SK-N-SH (cell line): ENCODE results near the gene HP1BP3. TPM values are rescaled to one million over a fixed set of nuclear protein-coding genes. Genes with fewer than 3 reads are reported as not detected.

Experiments used
- CTCF ChIA-PET: fragments of 300-600, 350-600 bp; formaldehyde crosslinking; extraction: SDS; loops from one replicate; lab custom pipeline; 2021; lab: Yijun Ruan, JAX
- POLR2A ChIA-PET: fragments of 350-600 bp; sonication (Branson Sonifier 250); formaldehyde crosslinking; extraction: SDS; loops from one replicate; lab custom pipeline; 2020; ENCODE audit warnings: antibody characterized with exemption, inconsistent platforms; lab: Yijun Ruan, JAX
- DNase-seq: peaks from one replicate; pipeline ENCODE4 v3.0.0; 2012
- H2AFZ ChIP-seq: fragments of 200-600 bp; sonication (generic); 2 replicates; pipeline ENCODE4 v1.8.1; 2016; ENCODE audit warnings: antibody characterized with exemption, mild to moderate bottlenecking, low read depth
- H3F3A ChIP-seq: fragments of 200-600 bp; sonication (generic); replicated peaks from 2 replicates; pipeline ENCODE3; 2016; ENCODE audit warnings: antibody characterized with exemption, mild to moderate bottlenecking; ENCODE audit not compliant: insufficient read depth
- H3K27ac ChIP-seq, 2 experiments: fragments of 200-500 bp in 1 of 2; fragments of 200-600 bp in 1 of 2; sonication (Bioruptor generic) in 1 of 2; sonication (generic), shearing (Covaris generic) in 1 of 2; 2 replicates each; pipeline versions ENCODE4 v1.5.1 to v1.6.1; 2014 to 2016; ENCODE audit warnings: low read depth in 2 of 2, inconsistent platforms in 1 of 2, low read length in 1 of 2, mild to moderate bottlenecking in 1 of 2, mixed read lengths in 1 of 2
- H3K27me3 ChIP-seq: fragments of 200-600 bp; sonication (generic), shearing (Covaris generic); 2 replicates; pipeline ENCODE4 v1.6.1; 2016; ENCODE audit warnings: mixed run types; ENCODE audit not compliant: insufficient read depth
- H3K36me3 ChIP-seq, 2 experiments: fragments of 200-500 bp in 1 of 2; fragments of 200-600 bp in 1 of 2; sonication (Bioruptor generic) in 1 of 2; sonication (generic) in 1 of 2; replicated peaks in 1 of 2; 2 replicates each; pipeline versions ENCODE3 to v1.5.1; 2014 to 2016; ENCODE audit warnings: low read length in 1 of 2, mild to moderate bottlenecking in 1 of 2; ENCODE audit not compliant: insufficient read depth in 2 of 2, control insufficient read depth in 1 of 2
- H3K4me1 ChIP-seq, 2 experiments: fragments of 200-500 bp in 1 of 2; fragments of 200-600 bp in 1 of 2; sonication (Bioruptor generic) in 1 of 2; sonication (generic), shearing (Covaris generic) in 1 of 2; 2 replicates each; pipeline versions ENCODE4 v1.5.1 to v1.6.1; 2014 to 2016; ENCODE audit warnings: low read depth in 1 of 2, low read length in 1 of 2, mixed run types in 1 of 2; ENCODE audit not compliant: insufficient read depth in 2 of 2, control insufficient read depth in 1 of 2
- H3K4me2 ChIP-seq: fragments of 200-600 bp; sonication (generic), shearing (Covaris generic); 2 replicates; pipeline ENCODE4 v1.6.1; 2017; ENCODE audit warnings: mixed run types
- H3K4me3 ChIP-seq, 2 experiments: fragments of 200-500 bp in 1 of 2; fragments of 200-600 bp in 1 of 2; sonication (Bioruptor generic) in 1 of 2; sonication (generic), shearing (Covaris generic) in 1 of 2; 2 replicates each; pipeline versions ENCODE4 v1.5.1 to v1.8.1; 2014 to 2016; ENCODE audit warnings: low read depth in 2 of 2, inconsistent platforms in 1 of 2, low read length in 1 of 2, mild to moderate bottlenecking in 1 of 2, mixed read lengths in 1 of 2, moderate library complexity in 1 of 2
- H3K79me2 ChIP-seq: fragments of 200-600 bp; sonication (generic); 2 replicates; pipeline ENCODE4 v1.8.1; 2017; ENCODE audit warnings: mild to moderate bottlenecking; ENCODE audit not compliant: insufficient read depth
- H3K9ac ChIP-seq: fragments of 200-600 bp; sonication (generic); 2 replicates; pipeline ENCODE4 v1.6.1; 2017; ENCODE audit warnings: mixed run types
- H3K9me2 ChIP-seq: fragments of 200-600 bp; sonication (generic); 2 replicates; pipeline ENCODE4 v1.6.1; 2017; ENCODE audit warnings: mixed run types
- H3K9me3 ChIP-seq: fragments of 200-600 bp; sonication (generic); 2 replicates; pipeline ENCODE4 v1.6.1; 2017; ENCODE audit warnings: mixed run types, mild to moderate bottlenecking, moderate library complexity
- H4K20me1 ChIP-seq: fragments of 200-600 bp; sonication (generic); 2 replicates; pipeline ENCODE4 v1.6.1; 2017; ENCODE audit warnings: mild to moderate bottlenecking, mixed run types; ENCODE audit not compliant: insufficient read depth
- CHD2 ChIP-seq: fragments of 150-350 bp; IDR thresholded peaks from 2 replicates; pipeline ENCODE4 v1.6.1; 2018; ENCODE audit warnings: low read length; ENCODE audit not compliant: partially characterized antibody
- EP300 ChIP-seq, 2 experiments: IDR thresholded peaks; 2 replicates each; pipeline versions ENCODE4 v1.4.0 to v1.6.1; 2012; ENCODE audit warnings: borderline replicate concordance in 1 of 2, low read depth in 1 of 2, low read length in 1 of 2
- EZH2phosphoT487 ChIP-seq: fragments of 200-600 bp; sonication (generic); IDR thresholded peaks from 2 replicates; pipeline ENCODE4 v1.6.1; 2017; ENCODE audit warnings: low read depth, mixed run types, mild to moderate bottlenecking, antibody characterized with exemption, moderate library complexity, borderline replicate concordance
- FOXJ3 ChIP-seq: sonication (generic); formaldehyde crosslinking; IDR thresholded peaks from 2 replicates; pipeline ENCODE4 v1.5.1; 2020; ENCODE audit warnings: mild to moderate bottlenecking, missing genetic modification reagents
- GABPA ChIP-seq: IDR thresholded peaks from 2 replicates; pipeline ENCODE4 v1.4.0; 2012; ENCODE audit warnings: low read depth, mild to moderate bottlenecking
- GATA2 ChIP-seq: sonication (generic); formaldehyde crosslinking; IDR thresholded peaks from 2 replicates; pipeline ENCODE4 v1.5.0; 2020; ENCODE audit warnings: mild to moderate bottlenecking, missing genetic modification reagents
- IRF3 ChIP-seq: fragments of 150-350 bp; IDR thresholded peaks from 2 replicates; pipeline ENCODE4 v1.6.1; 2016; ENCODE audit warnings: mild to moderate bottlenecking, low read depth, low read length
- JUND ChIP-seq: IDR thresholded peaks from 2 replicates; pipeline ENCODE4 v1.4.0; 2012
- MXI1 ChIP-seq: IDR thresholded peaks from 2 replicates; pipeline ENCODE4 v1.6.1; 2012; ENCODE audit warnings: mild to moderate bottlenecking, low read depth, low read length, improper control_type of control experiment
- NFIC ChIP-seq: IDR thresholded peaks from 2 replicates; pipeline ENCODE4 v1.4.0; 2012; ENCODE audit warnings: borderline replicate concordance
- NRF1 ChIP-seq: IDR thresholded peaks from 2 replicates; pipeline ENCODE4 v1.6.1; 2012; ENCODE audit warnings: low read depth, mild to moderate bottlenecking, low read length
- PBX3 ChIP-seq: IDR thresholded peaks from 2 replicates; pipeline ENCODE4; 2012
- RAD21 ChIP-seq: IDR thresholded peaks from 2 replicates; pipeline ENCODE4 v1.6.1; 2012; ENCODE audit warnings: mild to moderate bottlenecking, low read length
- RCOR1 ChIP-seq: fragments of 150-350 bp; IDR thresholded peaks from 2 replicates; pipeline ENCODE4 v1.6.1; 2017; ENCODE audit warnings: antibody characterized with exemption, low read length
- RFX5 ChIP-seq: IDR thresholded peaks from 2 replicates; pipeline ENCODE4 v1.6.1; 2012; ENCODE audit warnings: mild to moderate bottlenecking, improper control_type of control experiment, low read length
- SMC3 ChIP-seq: IDR thresholded peaks from 2 replicates; pipeline ENCODE4 v1.6.1; 2012; ENCODE audit warnings: low read depth, low read length, improper control_type of control experiment
- TAF1 ChIP-seq: IDR thresholded peaks from 2 replicates; pipeline ENCODE4 v1.6.1; 2012; ENCODE audit warnings: low read depth, mild to moderate bottlenecking, low read length, moderate library complexity, borderline replicate concordance
- TEAD4 ChIP-seq: IDR thresholded peaks from 2 replicates; pipeline ENCODE4 v1.4.0; 2012; ENCODE audit warnings: mild to moderate bottlenecking, borderline replicate concordance; ENCODE audit not compliant: insufficient read depth
- USF2 ChIP-seq: fragments of 150-350 bp; IDR thresholded peaks from 2 replicates; pipeline ENCODE4 v1.6.1; 2017; ENCODE audit warnings: antibody characterized with exemption, low read length, low read depth, borderline replicate concordance
- ZBTB33 ChIP-seq: IDR thresholded peaks from 2 replicates; pipeline ENCODE4 v1.4.0; 2012; ENCODE audit warnings: low read depth, borderline replicate concordance
- WGBS: methylation state at CpG from one replicate; pipeline ENCODE4 v1.1.6; 2017; ENCODE audit warnings: low lambda C conversion rate; 5-methylcytosine and 5-hydroxymethylcytosine counted together
- polyA plus RNA-seq, 3 experiments: library from polyadenylated mRNA; depleted of rRNA; stranded (reverse); fragments of >200 nt; gene quantifications; 2 replicates each; pipeline ENCODE4 v1.2.3, GENCODE V29; 2012

HP1BP3 gene
- polyA plus RNA-seq, 1 of the 3 experiments (the other 2 are of a cell fraction): 236 TPM

GRCh38 chr1:20720631-20721091, 66.4 kb downstream of the HP1BP3 start:
- POLR2A ChIA-PET: no interaction called here
- peak; percentile 17 for DNase-seq
- CTCF ChIA-PET: interaction anchor here (0.7 to 1.9 kb wide), 2 partner anchors 24 to 475 kb away, joined by 4 to 5 read pairs; no protein-coding TSS in a partner anchor

More at GRCh38 chr1:20720631-20721091, 66.4 kb downstream of the HP1BP3 start:
- WGBS: 100% methylated on average over 6 of the region's 12 CpGs
- TF ChIP-seq IRF3 (no peak), JUND (no peak), EP300 (IDR thresholded peaks at IDR 0.05; ENCODE audit: borderline replicate concordance in 1 of 2, low read depth in 1 of 2, low read length in 1 of 2) (no peak), USF2 (no peak), ZBTB33 (no peak), RAD21 (no peak), TEAD4 (no peak), FOXJ3 (CRISPR knock-in tag) (no peak), GABPA (no peak), MXI1 (no peak), GATA2 (no peak), SMC3 (no peak), TAF1 (no peak), RFX5 (no peak), RCOR1 (no peak), NRF1 (no peak), NFIC (no peak), EZH2phosphoT487 (no peak), CHD2 (no peak), PBX3 (no peak)
- no peak overlapping the region for H3K9ac ChIP-seq
- H3K9me2 ChIP-seq: no peaks in the 10 kb centered on the region
- no peaks in the 10 kb centered on the region for H4K20me1 ChIP-seq
- H3K4me2 ChIP-seq: no peak overlapping the region
- peaks cover 0 to 2% of the 10 kb centered on the region in 2 experiments; a peak in 1 of 4 replicates for H3K4me1 ChIP-seq
- H3K9me3 ChIP-seq: no peaks in the 10 kb centered on the region
- no peaks in the 10 kb centered on the region for H3F3A ChIP-seq
- no peak overlapping the region for H3K4me3 ChIP-seq
- H3K79me2 ChIP-seq: no peaks in the 10 kb centered on the region
- H3K27me3 ChIP-seq: no peaks in the 10 kb centered on the region
- H3K27ac ChIP-seq: no peak overlapping the region
- H3K36me3 ChIP-seq: no peaks in the 10 kb centered on the region
- no peak overlapping the region for H2AFZ ChIP-seq
